ENCODE data around the gene ZFHX2. TPM values are rescaled to one million over a fixed set of nuclear protein-coding genes. Genes with fewer than 3 reads are reported as not detected.

Gene ZFHX2
- total and polyA plus RNA-seq, 2 of the 13 experiments (the other 11 are each of a cell fraction or from before 2014, with no cell fraction given): 0.17 to 0.44 TPM

DNA sequence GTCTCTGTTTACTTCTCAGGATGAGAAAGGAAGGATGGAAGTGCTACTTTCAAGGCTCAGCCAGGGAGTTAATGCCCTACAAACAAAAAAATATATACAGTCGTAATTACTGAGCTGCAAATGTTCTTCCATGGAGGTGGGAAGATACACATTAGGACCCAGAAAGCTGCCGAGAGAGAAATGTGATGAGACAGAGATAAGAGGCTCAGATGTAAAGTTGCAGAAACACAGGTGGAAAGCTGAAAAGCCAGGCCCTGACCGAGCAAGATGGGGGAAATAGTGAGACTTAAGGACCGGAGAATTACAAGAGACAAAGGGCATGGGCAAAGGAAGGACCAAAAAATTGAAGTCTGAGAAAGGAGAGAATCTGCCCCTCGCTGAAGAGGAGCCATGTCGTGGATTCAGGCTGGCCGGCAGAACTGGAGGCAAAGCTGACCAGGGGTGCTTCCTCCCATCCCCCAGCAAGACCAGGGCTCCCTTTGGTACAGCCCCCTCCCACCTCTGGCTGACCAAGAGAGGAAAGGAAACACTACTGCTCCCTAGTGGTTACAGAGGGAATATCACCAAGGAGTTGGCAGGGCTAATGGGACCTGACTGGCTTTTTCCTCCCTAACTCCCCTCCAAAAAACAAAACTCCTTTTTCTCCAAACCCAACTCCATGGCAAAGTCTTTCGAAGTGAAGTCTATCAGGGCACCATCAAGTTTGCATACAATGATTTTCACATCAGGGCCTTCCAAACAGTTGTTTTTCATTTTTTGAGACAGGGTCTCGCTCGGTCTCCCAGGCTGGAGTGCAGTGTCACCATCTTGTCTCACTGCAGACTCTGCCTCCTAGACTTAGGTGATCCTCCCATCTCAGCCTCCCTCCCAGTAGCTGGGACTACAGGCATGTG, 12.1 kb downstream of the ZFHX2 start (continued):
- TF ChIP-seq HNF1A (IDR thresholded peaks at IDR 0.05; ENCODE audit: low read depth) (no peak), HNF1A (CRISPR knock-in tag; IDR thresholded peaks at IDR 0.05; ENCODE audit: borderline replicate concordance) (no peak), FOXO1 (CRISPR knock-in tag; IDR thresholded peaks at IDR 0.05) (no peak), ZNF598 (CRISPR knock-in tag; IDR thresholded peaks at IDR 0.05; ENCODE audit: borderline replicate concordance) (no peak), HCFC1 (IDR thresholded peaks at IDR 0.05; ENCODE audit: low read depth, low read length) (peak; percentile 12; the same call in 1 of the 2 replicates), RXRA (CRISPR knock-in tag; IDR thresholded peaks at IDR 0.05) (0 out of 2 replicates have a peak, but pooled peaks have one; percentile 18), ZNF326 (CRISPR knock-in tag; IDR thresholded peaks at IDR 0.05; ENCODE audit: borderline replicate concordance) (no peak), MZF1 (CRISPR knock-in tag; IDR thresholded peaks at IDR 0.05; ENCODE audit: borderline replicate concordance) (no peak; the same call in 1 of the 2 replicates), ZNF335 (CRISPR knock-in tag; IDR thresholded peaks at IDR 0.05) (no peak), ATM (IDR thresholded peaks at IDR 0.05; ENCODE audit: borderline replicate concordance) (no peak), PHF20 (CRISPR knock-in tag; IDR thresholded peaks at IDR 0.05) (no peak), SRSF4 (IDR thresholded peaks at IDR 0.05; ENCODE audit: low read depth, low read length, poor library complexity, severe bottlenecking) (no peak), ZNF792 (CRISPR knock-in tag; IDR thresholded peaks at IDR 0.05) (peak; percentile 48; the same call in 1 of the 2 replicates), NCOA1 (CRISPR knock-in tag; IDR thresholded peaks at IDR 0.05) (no peak), ZBTB8A (CRISPR knock-in tag; IDR thresholded peaks at IDR 0.05; ENCODE audit: borderline replicate concordance, low read depth) (no peak), MTF2 (CRISPR knock-in tag; IDR thresholded peaks at IDR 0.05; ENCODE audit: borderline replicate concordance) (no peak), ZNF224 (CRISPR knock-in tag; IDR thresholded peaks at IDR 0.05) (no peak), ZNF550 (CRISPR knock-in tag; IDR thresholded peaks at IDR 0.05; ENCODE audit: borderline replicate concordance) (peak; percentile 35; the same call in 1 of the 2 replicates), SOX5 (CRISPR knock-in tag; IDR thresholded peaks at IDR 0.05; ENCODE audit: borderline replicate concordance) (no peak), RBM22 (optimal IDR thresholded peaks at IDR 0.05; ENCODE audit: low read length) (no peak), MTA1 (CRISPR knock-in tag; IDR thresholded peaks at IDR 0.05; ENCODE audit: borderline replicate concordance) (no peak), ZSCAN20 (CRISPR knock-in tag; IDR thresholded peaks at IDR 0.05; ENCODE audit: borderline replicate concordance) (no peak), ZMAT3 (CRISPR knock-in tag; conservative IDR thresholded peaks at IDR 0.05) (no peak), FLYWCH1 (CRISPR knock-in tag; IDR thresholded peaks at IDR 0.05) (no peak), SALL2 (CRISPR knock-in tag; IDR thresholded peaks at IDR 0.05) (no peak), ZSCAN9 (CRISPR knock-in tag; IDR thresholded peaks at IDR 0.05; ENCODE audit: borderline replicate concordance) (no peak), ARID2 (CRISPR knock-in tag; IDR thresholded peaks at IDR 0.05; ENCODE audit: borderline replicate concordance) (no peak), ZNF607 (CRISPR knock-in tag; IDR thresholded peaks at IDR 0.05; ENCODE audit: borderline replicate concordance) (no peak), HNRNPL (IDR thresholded peaks at IDR 0.05; ENCODE audit: low read depth, low read length) (no peak)

Measured in HepG2 (cell line).